NCI-H128 (cell line): ENCODE results near the gene RNF8.
"Not testable (repeated sequence)": the region's sequence is repeated elsewhere in the genome, so short reads cannot be mapped to it uniquely, and the experiment has no call there.

ENCODE experiments used
- DNase-seq: peaks from one replicate; lab custom pipeline; 2025; ENCODE audit not compliant: unreplicated experiment; lab: John Stamatoyannopoulos, UW

The RNF8 gene

DNA sequence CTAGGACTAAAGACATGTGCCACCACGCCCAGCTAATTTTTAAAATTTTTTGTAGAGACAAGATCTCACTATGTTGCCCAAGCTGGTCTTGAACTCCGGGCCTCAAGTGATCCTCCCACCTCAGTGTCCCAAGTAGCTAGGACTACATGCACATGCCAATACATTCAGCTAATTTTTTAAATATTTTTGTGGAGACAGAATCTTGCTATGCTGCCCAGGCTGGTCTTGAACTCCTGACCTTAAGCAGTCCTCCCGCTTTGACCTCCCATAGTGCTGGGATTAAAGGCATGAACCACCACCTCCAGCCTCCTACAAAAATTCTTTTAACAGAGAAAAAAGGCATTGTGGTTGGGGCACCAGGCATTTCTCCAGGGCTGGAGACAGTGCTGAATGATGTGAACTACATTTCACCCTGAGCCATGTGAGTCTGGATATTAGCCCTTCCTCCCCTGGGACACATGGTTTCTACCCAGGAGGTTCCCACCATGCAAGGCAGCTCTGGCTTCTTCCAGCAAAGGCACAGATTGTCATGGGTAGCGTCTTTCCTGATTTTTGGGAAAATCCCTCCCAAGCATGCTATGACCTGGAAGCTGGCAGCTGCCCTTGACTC, 42.9 kb downstream of the RNF8 start:
- no peak for DNase-seq

- no peak for DNase-seq
Measured at GRCh38 chr6:37399131-37399530, 45.3 kb downstream of the RNF8 start.

DNA sequence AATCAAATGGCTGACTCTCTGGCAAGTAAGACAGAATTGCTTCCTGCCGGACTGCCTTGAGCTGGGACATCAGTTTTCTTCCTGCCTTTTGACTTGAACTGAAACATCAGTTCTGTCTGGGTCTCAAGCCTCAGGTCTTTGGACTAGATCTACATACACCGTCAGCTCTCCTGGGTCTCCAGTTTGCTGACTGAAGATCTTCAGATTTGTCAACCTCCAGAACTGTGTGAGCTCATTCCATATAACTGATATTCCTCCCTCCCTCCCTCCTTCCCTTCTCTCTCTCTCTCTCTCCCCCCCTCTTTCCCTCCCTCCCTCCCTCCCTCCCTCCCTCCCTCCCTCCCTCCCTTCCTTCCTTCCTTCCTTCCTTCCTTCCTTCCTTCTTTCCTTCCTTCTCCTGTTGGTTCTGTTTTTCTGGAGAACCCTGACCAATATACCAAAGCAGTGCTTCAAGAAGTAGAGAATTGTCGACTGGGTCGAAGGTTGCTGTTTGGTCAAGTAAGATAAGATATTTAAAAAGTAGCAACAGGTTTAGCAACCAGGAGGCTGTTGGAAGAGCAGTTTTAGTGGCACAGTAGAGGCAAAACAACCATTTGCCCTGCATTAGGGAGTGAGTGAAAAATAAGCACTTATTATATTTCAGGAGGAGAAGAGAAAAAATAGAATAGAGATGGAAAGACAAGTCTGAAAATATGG, 46.2 kb downstream of the RNF8 start:
- DNase-seq: no peak

DNA sequence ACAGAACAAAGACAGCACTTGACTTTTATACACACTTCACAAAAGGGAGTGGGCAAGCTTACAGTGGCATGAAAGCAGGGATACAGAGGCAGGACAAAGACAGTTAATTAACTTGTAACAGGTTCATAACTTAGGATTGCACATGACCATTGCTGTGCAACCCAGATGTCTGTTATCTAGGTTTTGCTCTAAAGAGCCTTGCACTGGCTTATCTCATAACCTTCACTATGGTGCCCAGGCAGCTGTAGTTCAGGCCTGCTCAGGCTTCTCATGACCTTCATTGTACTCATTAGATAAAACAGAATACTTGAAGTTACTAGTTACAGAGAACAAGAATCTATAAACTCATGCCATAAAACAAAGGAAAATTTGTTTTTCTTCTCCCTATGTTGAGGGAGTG, 47.9 kb downstream of the RNF8 start:
- DNase-seq: not testable (repeated sequence)

GRCh38 chr6:37406726-37407341, 53.1 kb downstream of the RNF8 start:
- DNase-seq: no peak

- no peak for DNase-seq
Measured at GRCh38 chr6:37407948-37408347, 54.2 kb downstream of the RNF8 start.

GRCh38 chr6:37409501-37409900, 55.7 kb downstream of the RNF8 start:
- no peak for DNase-seq

DNA sequence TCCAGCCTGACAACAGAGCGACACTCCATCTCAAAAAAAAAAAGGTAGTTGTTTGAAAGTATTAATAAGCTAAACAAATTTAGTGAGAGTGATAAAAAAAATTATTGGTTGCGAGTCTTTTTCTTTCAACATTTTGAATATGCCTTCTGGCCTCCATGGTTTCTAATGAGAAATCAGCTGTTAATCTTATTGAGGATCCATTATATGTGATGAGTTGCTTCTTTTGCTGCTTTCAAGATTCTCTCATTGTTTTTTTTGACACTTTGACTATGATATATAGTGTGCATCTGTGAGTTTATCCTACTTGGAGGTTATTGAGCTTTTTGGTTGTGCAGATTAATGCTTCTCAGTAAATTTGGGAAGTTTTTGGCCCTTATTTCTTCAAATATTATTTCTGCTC, 63.6 kb downstream of the RNF8 start:
- no peak for DNase-seq

DNA sequence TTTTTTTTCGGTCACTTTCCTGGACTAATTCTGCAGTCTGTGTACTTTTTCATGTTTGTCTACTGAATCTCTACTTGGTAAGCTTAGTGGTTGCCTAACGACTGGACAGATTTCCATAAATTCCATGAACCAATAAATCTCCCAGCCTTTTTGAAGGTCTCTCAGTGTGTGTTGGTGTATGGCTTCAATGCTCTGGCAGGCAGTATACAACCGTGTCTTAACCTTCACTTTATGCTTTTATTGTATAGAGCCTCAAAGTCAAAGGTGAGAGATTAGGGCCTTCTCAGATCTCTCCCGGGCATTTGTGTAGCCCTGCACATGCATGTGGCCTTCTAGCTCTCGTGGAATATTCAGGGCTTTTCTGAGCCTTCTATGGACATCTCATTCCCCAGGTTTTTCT, 64.9 kb downstream of the RNF8 start:
- DNase-seq: no peak

- DNase-seq: no peak
Measured at GRCh38 chr6:37426058-37426944, 72.5 kb downstream of the RNF8 start.

DNA sequence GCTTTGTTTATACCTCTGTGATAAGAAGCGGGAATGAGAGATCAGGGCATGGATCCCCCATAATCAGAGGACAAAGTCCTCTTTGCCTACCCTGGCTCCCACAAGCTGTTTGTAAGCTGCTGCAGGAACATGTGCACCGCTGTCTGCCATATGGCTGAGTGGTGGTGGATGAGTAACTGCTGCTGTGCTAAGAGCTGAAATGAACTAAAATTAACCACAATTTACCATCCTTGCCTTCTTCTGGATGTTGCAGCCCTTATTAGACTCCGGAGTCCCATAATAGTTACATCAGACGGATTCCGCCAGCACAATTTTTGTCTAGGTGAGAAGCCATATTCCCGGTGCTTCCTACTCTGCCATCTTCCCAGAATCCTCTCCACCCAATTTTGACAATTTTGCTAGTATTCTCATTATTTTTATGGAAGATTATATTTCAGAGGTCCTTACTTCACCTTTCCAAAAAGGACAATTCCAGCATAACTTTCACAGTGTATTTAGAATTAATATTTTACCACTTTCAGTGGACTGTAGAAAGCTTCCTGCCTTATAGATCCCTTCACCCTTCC, 73.2 kb downstream of the RNF8 start:
- no peak for DNase-seq

DNA sequence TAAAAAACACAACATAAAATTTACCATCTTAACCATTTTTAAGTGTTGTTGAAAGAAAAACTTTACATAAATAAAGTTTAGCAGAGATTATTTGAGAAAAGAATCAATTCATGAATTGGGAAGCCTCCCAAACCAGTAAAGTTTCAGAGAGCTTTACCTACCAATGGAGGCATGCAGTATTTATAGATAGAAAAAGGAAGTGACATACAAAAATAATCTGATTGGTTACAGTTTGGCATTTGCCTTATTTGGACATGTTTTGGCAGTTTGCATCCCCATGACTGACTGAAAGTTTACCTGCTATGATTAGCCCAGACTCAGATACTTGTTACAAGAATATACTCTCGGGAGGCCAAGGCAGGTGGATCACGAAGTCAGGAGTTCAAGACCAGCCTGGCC, 75.6 kb downstream of the RNF8 start:
- DNase-seq: no peak

DNA sequence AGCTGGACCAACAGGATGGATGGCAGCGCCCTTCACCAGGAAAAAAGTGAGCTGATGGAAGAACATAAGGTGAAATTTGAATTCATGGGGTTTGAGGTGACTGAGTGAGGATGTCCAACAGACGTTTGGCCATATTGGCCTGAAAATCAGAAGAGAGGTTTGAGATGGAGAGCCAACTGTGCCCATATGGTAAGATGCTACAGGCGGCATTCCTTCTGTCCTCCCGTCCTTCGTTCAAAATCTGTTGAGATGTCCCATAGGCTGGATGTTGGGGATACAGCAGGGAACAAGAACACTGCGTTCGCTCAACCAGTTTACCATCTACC, 78.8 kb downstream of the RNF8 start:
- no peak for DNase-seq

GRCh38 chr6:37432916-37433656, 79.3 kb downstream of the RNF8 start, which contains the start of gene CMTR1:
TSS of gene CMTR1 (plus strand) at chr6:37433221. CDS start at chr6:37435630, 2,409 bp downstream.
- DNase-seq: peak; percentile 81

DNA sequence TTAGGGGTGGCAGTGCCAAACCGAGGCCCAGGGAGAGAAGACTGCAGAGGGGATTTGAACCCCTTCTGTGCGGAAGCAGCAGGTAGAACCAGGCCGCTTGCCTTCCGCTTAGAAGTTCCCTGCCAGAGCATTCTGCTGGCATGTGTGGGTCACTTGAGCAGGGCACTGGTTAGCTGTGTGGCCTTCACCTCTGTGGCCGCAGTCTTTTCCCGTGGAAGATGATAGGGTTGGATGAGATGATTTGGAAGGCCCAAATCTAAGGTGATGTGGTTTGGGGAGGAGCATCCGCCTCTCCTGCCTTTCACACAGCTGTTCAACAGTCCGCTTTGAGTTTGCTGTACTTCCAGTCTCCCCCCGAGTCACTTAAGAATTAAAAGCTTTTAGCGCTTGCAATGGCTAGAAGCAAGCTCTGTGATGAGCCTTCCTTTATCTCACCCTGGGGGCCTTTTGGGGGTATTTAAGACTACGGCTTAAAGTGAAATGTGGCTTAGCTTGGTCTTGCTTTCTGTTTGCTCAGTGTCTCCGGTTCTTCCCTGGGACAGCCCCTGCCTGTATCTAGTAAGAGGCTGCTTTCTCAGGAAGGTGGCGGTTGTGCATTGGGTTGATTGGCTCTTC, 80.0 kb downstream of the RNF8 start:
- no peak for DNase-seq

GRCh38 chr6:37435373-37435772, 81.6 kb downstream of the RNF8 start:
- no peak for DNase-seq

GRCh38 chr6:37435816-37436215, 82.0 kb downstream of the RNF8 start:
- DNase-seq: no peak

DNA sequence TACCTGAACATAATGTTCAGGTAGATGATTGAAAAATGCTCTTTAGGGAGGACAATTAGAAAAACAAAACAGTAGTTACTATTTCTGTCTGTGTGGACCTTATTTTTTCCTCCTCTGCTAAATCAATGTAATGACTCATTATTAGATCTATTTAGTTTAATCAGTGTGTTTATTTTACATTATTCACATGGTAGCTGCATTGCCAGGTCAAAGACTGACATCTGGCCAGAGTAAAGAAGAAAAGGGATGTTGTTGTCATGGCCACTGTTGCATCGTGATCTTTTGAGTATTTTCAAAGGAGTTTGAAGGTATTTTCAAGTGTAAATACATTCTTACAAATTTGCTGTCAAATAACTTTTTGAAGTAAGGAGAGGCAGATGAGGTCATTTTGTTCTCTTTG, 85.1 kb downstream of the RNF8 start:
- no peak for DNase-seq

DNA sequence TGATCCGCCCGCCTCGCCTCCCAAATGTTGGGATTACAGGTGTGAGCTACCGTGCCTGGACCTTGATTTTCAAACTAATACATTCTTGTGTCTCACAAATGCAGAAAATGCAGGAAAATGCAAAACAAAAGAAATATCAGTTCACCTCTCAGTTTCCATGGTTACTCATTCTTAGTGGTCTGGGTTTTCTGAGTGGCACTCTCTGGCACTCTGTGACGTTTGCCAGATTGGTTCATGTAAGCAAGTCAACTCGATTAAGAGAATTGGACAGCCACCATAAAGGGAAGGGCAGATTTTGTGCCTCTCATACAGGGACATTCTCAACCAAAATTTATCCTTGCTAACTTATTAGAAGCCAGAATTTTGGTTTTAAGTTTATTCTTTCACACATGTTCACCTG, 87.9 kb downstream of the RNF8 start:
- DNase-seq: no peak
